ENCODE results near the gene SPG7. TPM values are rescaled to one million over a fixed set of nuclear protein-coding genes. Genes with fewer than 3 reads are reported as not detected.

The SPG7 gene
- total RNA-seq, 1 donor from 2014 or later = 96.1 TPM

DNA sequence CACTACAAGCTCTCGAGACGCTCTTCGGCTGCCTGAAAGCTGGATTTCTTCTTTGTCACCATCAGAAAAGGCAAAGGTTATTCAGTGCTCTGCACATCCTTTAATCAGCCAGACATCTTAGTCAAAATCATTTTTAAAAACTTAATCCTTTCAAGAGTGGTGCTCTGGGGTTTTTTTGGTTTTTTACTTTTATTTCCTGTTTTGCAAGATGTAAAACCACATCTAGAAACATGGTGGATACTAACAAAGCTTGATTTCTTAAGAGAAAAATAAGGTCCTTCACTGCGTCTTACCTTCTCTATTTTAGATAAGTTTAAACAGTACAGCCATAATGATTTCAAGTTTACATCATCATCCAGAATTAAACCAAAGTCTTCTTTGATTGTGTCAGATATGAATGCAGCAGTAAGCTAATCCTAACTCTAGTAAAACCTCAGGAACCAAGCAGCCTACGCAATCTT, 24.1 kb upstream of the SPG7 start:
- DNase-seq (ENCODE audit: low read depth) (no peak), FAIRE-seq (no peak)
- no peaks in the 10 kb centered on the region for H3K9me3 Mint-ChIP-seq (ENCODE audit: unreplicated experiment)
- Histone ChIP-seq H3K4me3 (ENCODE audit: insufficient read depth, low read depth, low read length) (no peak overlapping the region), H4K20me1 (ENCODE audit: insufficient read depth, low read length) (peaks cover 97% of the 10 kb centered on the region), H3K36me3 (ENCODE audit: insufficient read depth, low read length) (no peaks in the 10 kb centered on the region), H3K27ac (ENCODE audit: low read depth, low read length) (no peak overlapping the region), H3K9me3 (ENCODE audit: insufficient read depth, low read depth, low read length) (no peaks in the 10 kb centered on the region), H3K4me1 (ENCODE audit: insufficient read depth, low read length) (peaks cover 35% of the 10 kb centered on the region), H3K4me2 (ENCODE audit: low read length) (no peak overlapping the region), H3K79me2 (ENCODE audit: insufficient read depth, low read length) (peaks cover 100% of the 10 kb centered on the region), H3K9ac (ENCODE audit: low read length) (no peak overlapping the region), H3K27me3 (ENCODE audit: insufficient read depth, low read length) (no peaks in the 10 kb centered on the region), H2AFZ (ENCODE audit: low read depth, low read length) (no peak overlapping the region)
- H3K27ac Mint-ChIP-seq (ENCODE audit: unreplicated experiment) = peak overlapping the region; percentile 22
- H3K4me1 Mint-ChIP-seq (ENCODE audit: low read depth, unreplicated experiment) = peaks cover 69% of the 10 kb centered on the region
- peaks cover 19% of the 10 kb centered on the region for H3K36me3 Mint-ChIP-seq (ENCODE audit: low read depth, unreplicated experiment)
- peak overlapping the region; percentile 31 for H3K4me3 Mint-ChIP-seq (ENCODE audit: unreplicated experiment)
- no peaks in the 10 kb centered on the region for H3K27me3 Mint-ChIP-seq (ENCODE audit: low read depth, unreplicated experiment)
- no peak for TF ChIP-seq CTCF (IDR thresholded peaks at IDR 0.05; ENCODE audit: insufficient read depth, low read depth, low read length)
- no peak for TF ChIP-seq EZH2 (IDR thresholded peaks at IDR 0.05; ENCODE audit: insufficient read depth, low read length)

DNA sequence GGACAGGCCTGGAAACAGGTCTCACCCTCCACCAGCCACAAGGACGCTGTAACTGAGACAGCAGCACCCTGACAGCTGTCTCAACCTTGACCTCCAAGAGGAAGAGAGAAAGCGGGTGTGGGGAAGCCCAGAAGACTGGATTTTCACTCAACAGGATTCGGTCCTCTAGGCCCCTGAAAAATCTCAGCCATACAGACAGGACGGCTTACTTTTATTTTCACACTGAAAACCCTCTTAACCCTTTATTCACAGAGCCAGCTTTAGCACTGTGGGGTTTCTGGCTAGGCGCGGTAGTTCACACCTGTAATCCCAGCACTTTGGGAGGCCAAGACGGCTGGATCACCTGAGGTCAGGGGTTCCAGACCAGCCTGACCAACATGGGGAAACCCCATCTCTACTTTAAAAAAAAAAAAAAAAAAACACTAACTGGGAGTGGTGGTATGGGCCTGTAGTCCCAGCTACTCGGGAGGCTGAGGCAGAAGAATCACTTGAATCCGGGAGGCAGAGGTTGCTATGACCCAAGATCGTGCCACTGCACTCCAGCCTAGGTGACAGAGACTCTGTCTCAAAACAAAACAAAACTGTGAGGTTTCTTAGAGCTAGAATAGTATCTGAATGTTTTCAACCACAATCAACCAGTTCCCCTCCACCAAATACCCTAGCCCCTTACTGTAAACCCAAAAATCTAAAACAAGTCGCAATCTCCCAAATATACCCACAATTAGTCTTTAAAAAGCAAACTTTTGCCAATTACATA, 23.1 kb upstream of the SPG7 start:
- H3K9ac ChIP-seq (ENCODE audit: low read length) = peak overlapping the region; percentile 14
- Mint-ChIP-seq H3K4me1 (ENCODE audit: low read depth, unreplicated experiment) (peaks cover 65% of the 10 kb centered on the region), H3K4me3 (ENCODE audit: unreplicated experiment) (peak overlapping the region; percentile 77), H3K36me3 (ENCODE audit: low read depth, unreplicated experiment) (peaks cover 18% of the 10 kb centered on the region), H3K27me3 (ENCODE audit: low read depth, unreplicated experiment) (no peaks in the 10 kb centered on the region), H3K27ac (ENCODE audit: unreplicated experiment) (peak overlapping the region; percentile 64), H3K9me3 (ENCODE audit: unreplicated experiment) (no peaks in the 10 kb centered on the region)
- no peaks in the 10 kb centered on the region for H3K9me3 ChIP-seq (ENCODE audit: insufficient read depth, low read depth, low read length)
- H3K4me2 ChIP-seq (ENCODE audit: low read length) = peak overlapping the region; percentile 33
- H3K4me3 ChIP-seq (ENCODE audit: insufficient read depth, low read depth, low read length) = no peak overlapping the region
- no peak overlapping the region for H3K27ac ChIP-seq (ENCODE audit: low read depth, low read length)
- FAIRE-seq (no peak), DNase-seq (ENCODE audit: low read depth) (no peak)
- TF ChIP-seq CTCF (IDR thresholded peaks at IDR 0.05; ENCODE audit: insufficient read depth, low read depth, low read length) = no peak
- no peak for TF ChIP-seq EZH2 (IDR thresholded peaks at IDR 0.05; ENCODE audit: insufficient read depth, low read length)
- no peaks in the 10 kb centered on the region for H3K27me3 ChIP-seq (ENCODE audit: insufficient read depth, low read length)
- no peak overlapping the region for H2AFZ ChIP-seq (ENCODE audit: low read depth, low read length)
- peaks cover 90% of the 10 kb centered on the region for H4K20me1 ChIP-seq (ENCODE audit: insufficient read depth, low read length)
- H3K4me1 ChIP-seq (ENCODE audit: insufficient read depth, low read length) = peaks cover 33% of the 10 kb centered on the region
- H3K36me3 ChIP-seq (ENCODE audit: insufficient read depth, low read length) = no peaks in the 10 kb centered on the region
- H3K79me2 ChIP-seq (ENCODE audit: insufficient read depth, low read length) = peaks cover 93% of the 10 kb centered on the region

DNA sequence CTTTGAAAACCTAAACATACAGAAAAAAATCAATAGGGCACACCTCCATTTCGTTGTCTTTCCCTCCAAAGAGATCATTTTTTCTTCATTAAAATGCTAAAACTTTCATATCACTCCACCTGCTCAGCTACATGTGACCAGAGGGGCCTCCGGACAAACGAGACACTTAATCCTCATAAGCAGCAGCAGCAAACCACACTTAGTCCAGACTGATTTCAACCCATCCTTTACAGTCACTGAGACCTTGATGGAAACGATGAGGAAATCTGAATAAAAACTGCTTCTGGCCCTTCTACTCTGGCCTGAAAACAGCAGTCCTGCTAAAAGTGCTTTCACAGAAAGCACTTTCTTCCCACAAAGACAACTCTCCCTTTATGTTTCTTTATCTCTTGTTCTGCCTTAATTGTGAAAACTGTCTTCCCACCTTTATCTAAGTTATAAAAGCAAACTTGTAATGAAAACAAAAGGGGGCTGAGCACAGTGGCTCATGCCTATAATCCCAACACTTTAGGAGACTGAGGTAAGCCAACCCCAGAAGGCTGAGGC, 22.4 kb upstream of the SPG7 start:
- Mint-ChIP-seq H3K4me1 (ENCODE audit: low read depth, unreplicated experiment) (peaks cover 61% of the 10 kb centered on the region), H3K4me3 (ENCODE audit: unreplicated experiment) (peak overlapping the region; percentile 77), H3K27ac (ENCODE audit: unreplicated experiment) (peak overlapping the region; percentile 64), H3K27me3 (ENCODE audit: low read depth, unreplicated experiment) (no peaks in the 10 kb centered on the region), H3K9me3 (ENCODE audit: unreplicated experiment) (no peaks in the 10 kb centered on the region), H3K36me3 (ENCODE audit: low read depth, unreplicated experiment) (peaks cover 18% of the 10 kb centered on the region)
- no peak for FAIRE-seq
- no peaks in the 10 kb centered on the region for H3K9me3 ChIP-seq (ENCODE audit: insufficient read depth, low read depth, low read length)
- peak overlapping the region; percentile 14 for H3K9ac ChIP-seq (ENCODE audit: low read length)
- H3K4me2 ChIP-seq (ENCODE audit: low read length) = peak overlapping the region; percentile 33
- no peak overlapping the region for H3K4me3 ChIP-seq (ENCODE audit: insufficient read depth, low read depth, low read length)
- peaks cover 33% of the 10 kb centered on the region for H3K4me1 ChIP-seq (ENCODE audit: insufficient read depth, low read length)
- H3K27me3 ChIP-seq (ENCODE audit: insufficient read depth, low read length) = no peaks in the 10 kb centered on the region
- peaks cover 87% of the 10 kb centered on the region for H3K79me2 ChIP-seq (ENCODE audit: insufficient read depth, low read length)
- no peak overlapping the region for H3K27ac ChIP-seq (ENCODE audit: low read depth, low read length)
- DNase-seq (ENCODE audit: low read depth) = no peak
- no peak overlapping the region for H2AFZ ChIP-seq (ENCODE audit: low read depth, low read length)
- no peak for TF ChIP-seq CTCF (IDR thresholded peaks at IDR 0.05; ENCODE audit: insufficient read depth, low read depth, low read length)
- TF ChIP-seq EZH2 (IDR thresholded peaks at IDR 0.05; ENCODE audit: insufficient read depth, low read length) = no peak
- H4K20me1 ChIP-seq (ENCODE audit: insufficient read depth, low read length) = peaks cover 83% of the 10 kb centered on the region
- no peaks in the 10 kb centered on the region for H3K36me3 ChIP-seq (ENCODE audit: insufficient read depth, low read length)

Data from astrocyte (in vitro differentiated cells and primary cell).